Caco-2 (cell line): ENCODE data around the gene VPS54. TPM values are rescaled to one million over a fixed set of nuclear protein-coding genes. Genes with fewer than 3 reads are reported as not detected.

Experiments
- BruUV-seq: library from RNA; stranded (reverse); fragments of 400-500 nt; replicated peaks from 2 replicates; lab custom pipeline; 2021; lab: Mats Ljungman, UMichigan
- CTCF ChIA-PET: fragments of 300-600 bp; sonication (Branson Sonifier 250); formaldehyde crosslinking; loops from one replicate; lab custom pipeline; 2022; ENCODE audit warnings: antibody characterized with exemption; lab: Charles Lee
- POLR2A ChIA-PET: fragments of 300-600 bp; sonication (Branson Sonifier 250); formaldehyde crosslinking; loops from one replicate; lab custom pipeline; 2022; ENCODE audit warnings: antibody characterized with exemption; lab: Charles Lee
- DNase-seq, 2 experiments: peaks; one replicate each; pipeline versions ENCODE4 v3.0.0 to v3.0.0-alpha.2; 2020 to 2022
- H3K27me3 ChIP-seq: replicated peaks from 2 replicates; pipeline ENCODE4 v1.6.0; 2011; ENCODE audit warnings: low read length; ENCODE audit not compliant: control insufficient read depth, insufficient read depth
- H3K36me3 ChIP-seq: 2 replicates; pipeline ENCODE4 v1.5.1; 2011; ENCODE audit warnings: low read length; ENCODE audit not compliant: control insufficient read depth, insufficient read depth
- H3K4me1 ChIP-seq: fragments of 250-450 bp; sonication (Bioruptor Pico); 2 replicates; pipeline ENCODE4 v1.5.1; 2020; ENCODE audit warnings: mild to moderate bottlenecking
- H3K4me3 ChIP-seq: 2 replicates; pipeline ENCODE4 v1.5.1; 2011; ENCODE audit warnings: low read depth, mild to moderate bottlenecking, control low read depth, low read length
- H3K9me3 ChIP-seq: fragments of 250-450 bp; sonication (Bioruptor Pico); 2 replicates; pipeline ENCODE4 v1.5.1; 2020; ENCODE audit warnings: mild to moderate bottlenecking, moderate library complexity
- H3K27ac Mint-ChIP-seq: one replicate; pipeline ENCODE4 v1.8.0; 2022; ENCODE audit warnings: mixed read lengths; ENCODE audit not compliant: unreplicated experiment
- H3K27me3 Mint-ChIP-seq: one replicate; pipeline ENCODE4 v1.8.0; 2022; ENCODE audit warnings: mixed read lengths; ENCODE audit not compliant: insufficient read depth, unreplicated experiment
- H3K36me3 Mint-ChIP-seq: one replicate; pipeline ENCODE4 v1.8.0; 2022; ENCODE audit warnings: mild to moderate bottlenecking, mixed read lengths; ENCODE audit not compliant: insufficient read depth, unreplicated experiment
- H3K4me1 Mint-ChIP-seq: one replicate; pipeline ENCODE4 v1.8.0; 2022; ENCODE audit warnings: low read depth, mixed read lengths; ENCODE audit not compliant: unreplicated experiment
- H3K4me3 Mint-ChIP-seq: one replicate; pipeline ENCODE4 v1.8.0; 2022; ENCODE audit warnings: mild to moderate bottlenecking, moderate library complexity, mixed read lengths; ENCODE audit not compliant: unreplicated experiment
- H3K9me3 Mint-ChIP-seq: one replicate; pipeline ENCODE4 v1.8.0; 2022; ENCODE audit warnings: mixed read lengths; ENCODE audit not compliant: unreplicated experiment
- intact Hi-C: fragments of 100-400 bp; cut with micrococcal nuclease; formaldehyde crosslinking; loops from one replicate; pipeline ENCODE4 v1.10.0; 2022; ENCODE audit not compliant: unreplicated experiment
- total RNA-seq: library from RNA; stranded (reverse); gene quantifications from 2 replicates; pipeline ENCODE4 v1.2.3, GENCODE V29; 2022
- TF ChIP-seq, protein P1 (sequence below), 2 experiments: fragments of 200-600 bp in 1 of 2; IDR thresholded peaks; 1 replicate in 1 of 2; 2 replicates in 1 of 2; pipeline versions ENCODE4 v1.5.1 to v1.8.0; 2011 to 2022; ENCODE audit warnings: antibody characterized with exemption in 1 of 2, control low read depth in 1 of 2, inconsistent platforms in 1 of 2, low read depth in 1 of 2, low read length in 1 of 2, mild to moderate bottlenecking in 1 of 2, moderate library complexity in 1 of 2; ENCODE audit not compliant: insufficient read depth in 1 of 2, severe bottlenecking in 1 of 2, unreplicated experiment in 1 of 2

Gene VPS54
- total RNA-seq, 1 experiment from 2014 or later = 28.5 TPM

DNA sequence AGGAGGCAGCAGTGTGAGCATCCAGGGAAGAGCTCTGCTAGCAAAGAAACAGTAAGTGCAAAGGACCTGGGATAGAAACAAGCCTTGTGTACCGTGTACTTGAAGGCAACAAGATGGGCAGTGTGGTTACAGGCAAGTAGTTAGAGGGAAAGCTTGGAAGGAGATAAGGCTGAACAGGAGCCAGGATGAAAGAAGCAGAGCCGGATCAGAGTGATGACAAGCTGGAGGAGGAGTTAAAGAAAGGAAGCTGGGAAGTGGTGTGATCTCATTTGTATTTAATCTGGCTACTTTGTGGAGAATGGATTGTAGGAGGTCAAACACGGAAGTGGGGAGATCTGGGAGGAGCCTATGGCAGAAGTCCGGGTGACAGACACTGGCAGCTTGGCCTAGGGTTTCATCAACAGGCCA lies 44.7 kb upstream of the VPS54 start:
- no peaks in the 10 kb centered on the region for H3K27me3 ChIP-seq
- Mint-ChIP-seq H3K36me3 (peaks cover 5% of the 10 kb centered on the region), H3K27ac (peak overlapping the region; percentile 53), H3K4me3 (peak overlapping the region; percentile 25), H3K4me1 (peaks cover 30% of the 10 kb centered on the region), H3K27me3 (no peaks in the 10 kb centered on the region), H3K9me3 (no peaks in the 10 kb centered on the region)
- intact Hi-C loops = loop anchor here (2.0 to 5.0 kb wide), 2 partner anchors 23 to 43 kb away; no protein-coding TSS in a partner anchor
- POLR2A ChIA-PET = no interaction called here
- peaks cover 49% of the 10 kb centered on the region for H3K4me1 ChIP-seq
- TF ChIP-seq, protein P1, sequence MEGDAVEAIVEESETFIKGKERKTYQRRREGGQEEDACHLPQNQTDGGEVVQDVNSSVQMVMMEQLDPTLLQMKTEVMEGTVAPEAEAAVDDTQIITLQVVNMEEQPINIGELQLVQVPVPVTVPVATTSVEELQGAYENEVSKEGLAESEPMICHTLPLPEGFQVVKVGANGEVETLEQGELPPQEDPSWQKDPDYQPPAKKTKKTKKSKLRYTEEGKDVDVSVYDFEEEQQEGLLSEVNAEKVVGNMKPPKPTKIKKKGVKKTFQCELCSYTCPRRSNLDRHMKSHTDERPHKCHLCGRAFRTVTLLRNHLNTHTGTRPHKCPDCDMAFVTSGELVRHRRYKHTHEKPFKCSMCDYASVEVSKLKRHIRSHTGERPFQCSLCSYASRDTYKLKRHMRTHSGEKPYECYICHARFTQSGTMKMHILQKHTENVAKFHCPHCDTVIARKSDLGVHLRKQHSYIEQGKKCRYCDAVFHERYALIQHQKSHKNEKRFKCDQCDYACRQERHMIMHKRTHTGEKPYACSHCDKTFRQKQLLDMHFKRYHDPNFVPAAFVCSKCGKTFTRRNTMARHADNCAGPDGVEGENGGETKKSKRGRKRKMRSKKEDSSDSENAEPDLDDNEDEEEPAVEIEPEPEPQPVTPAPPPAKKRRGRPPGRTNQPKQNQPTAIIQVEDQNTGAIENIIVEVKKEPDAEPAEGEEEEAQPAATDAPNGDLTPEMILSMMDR (IDR thresholded peaks at IDR 0.05; ENCODE audit: insufficient read depth in 1 of 2, low read depth in 1 of 2, low read length in 1 of 2, severe bottlenecking in 1 of 2, unreplicated experiment in 1 of 2) = no peak
- no TSS peak for BruUV-seq
- no peak overlapping the region for H3K4me3 ChIP-seq
- H3K9me3 ChIP-seq = no peaks in the 10 kb centered on the region
- CTCF ChIA-PET = no interaction called here
- no peaks in the 10 kb centered on the region for H3K36me3 ChIP-seq
- DNase-seq = peak in 1 of 2 experiments; percentile 14

DNA sequence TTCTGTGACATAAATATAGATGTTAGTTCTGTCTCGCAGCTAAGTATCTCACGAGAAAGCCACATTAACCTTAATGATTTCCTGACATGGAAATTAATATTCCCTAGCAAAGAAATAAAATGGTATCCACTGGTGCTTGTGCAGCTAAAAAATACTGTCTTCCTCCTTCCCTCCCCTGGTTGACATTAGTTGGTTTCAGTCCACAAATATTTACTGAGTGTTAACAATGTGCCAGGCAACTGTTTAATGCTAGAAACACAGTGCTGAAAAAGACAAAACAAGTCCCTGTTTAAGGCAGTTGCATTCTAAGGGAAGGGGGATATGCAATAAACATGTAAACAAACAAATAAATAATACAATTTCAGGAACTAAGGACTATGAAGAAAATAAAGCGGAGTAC lies 44.2 kb upstream of the VPS54 start:
- CTCF ChIA-PET = no interaction called here

DNA sequence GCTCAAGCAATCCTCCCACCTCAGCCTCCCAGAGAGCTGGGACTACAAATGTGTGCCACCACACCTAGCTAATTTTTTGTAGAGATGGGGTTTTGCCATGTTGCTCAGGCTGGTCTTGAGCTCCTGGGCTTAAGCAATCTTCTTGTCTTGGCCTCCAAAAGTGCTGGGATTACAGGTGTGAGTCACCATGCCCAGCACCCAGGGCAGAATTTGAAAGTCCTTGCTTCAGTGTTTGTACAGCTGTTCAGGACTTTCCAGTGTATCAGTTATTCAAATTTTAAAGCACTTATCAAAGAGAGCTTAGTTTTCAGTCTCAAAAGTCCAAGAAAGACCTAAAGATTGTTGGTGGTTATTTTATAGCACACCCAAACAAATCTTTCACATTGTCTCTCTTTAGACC lies 43.6 kb upstream of the VPS54 start:
- peaks cover 30% of the 10 kb centered on the region for H3K4me1 Mint-ChIP-seq
- no peaks in the 10 kb centered on the region for H3K27me3 ChIP-seq
- POLR2A ChIA-PET = interaction anchor here (0.6 kb wide), 1 partner anchor 460 kb away, joined by 4 read pairs; no protein-coding TSS in a partner anchor
- H3K4me3 ChIP-seq = no peak overlapping the region
- H3K9me3 Mint-ChIP-seq = no peaks in the 10 kb centered on the region
- H3K36me3 Mint-ChIP-seq = peaks cover 5% of the 10 kb centered on the region
- H3K27me3 Mint-ChIP-seq = no peaks in the 10 kb centered on the region
- TF ChIP-seq, protein P1 (IDR thresholded peaks at IDR 0.05; ENCODE audit: insufficient read depth in 1 of 2, low read depth in 1 of 2, low read length in 1 of 2, severe bottlenecking in 1 of 2, unreplicated experiment in 1 of 2) = no peak
- peak; percentile 62 to 68 for DNase-seq
- H3K4me3 Mint-ChIP-seq = no peak overlapping the region
- no TSS peak for BruUV-seq
- H3K4me1 ChIP-seq = peaks cover 49% of the 10 kb centered on the region
- H3K9me3 ChIP-seq = no peaks in the 10 kb centered on the region
- H3K27ac Mint-ChIP-seq = peak overlapping the region; percentile 53
- no peaks in the 10 kb centered on the region for H3K36me3 ChIP-seq
- intact Hi-C loops = loop anchor here (5.0 kb wide), 1 partner anchor 44 kb away; no protein-coding TSS in a partner anchor
- CTCF ChIA-PET = no interaction called here

More for the DNA sequence above, 44.2 kb upstream of the VPS54 start:
- H3K27me3 Mint-ChIP-seq = no peaks in the 10 kb centered on the region
- no TSS peak for BruUV-seq
- no peak for DNase-seq
- no peaks in the 10 kb centered on the region for H3K36me3 ChIP-seq
- H3K4me1 ChIP-seq = peaks cover 49% of the 10 kb centered on the region
- peak overlapping the region; percentile 53 for H3K27ac Mint-ChIP-seq
- peak overlapping the region; percentile 25 for H3K4me3 Mint-ChIP-seq
- H3K9me3 ChIP-seq = no peaks in the 10 kb centered on the region
- POLR2A ChIA-PET = no interaction called here
- H3K27me3 ChIP-seq = no peaks in the 10 kb centered on the region
- intact Hi-C loops = loop anchor here (5.0 kb wide), 1 partner anchor 44 kb away; no protein-coding TSS in a partner anchor
- no peaks in the 10 kb centered on the region for H3K9me3 Mint-ChIP-seq
- TF ChIP-seq, protein P1 (IDR thresholded peaks at IDR 0.05; ENCODE audit: insufficient read depth in 1 of 2, low read depth in 1 of 2, low read length in 1 of 2, severe bottlenecking in 1 of 2, unreplicated experiment in 1 of 2) = no peak
- peaks cover 30% of the 10 kb centered on the region for H3K4me1 Mint-ChIP-seq
- H3K36me3 Mint-ChIP-seq = peaks cover 5% of the 10 kb centered on the region
- H3K4me3 ChIP-seq = no peak overlapping the region
